Measurements from ENCODE around the gene CLDN5.

The CLDN5 gene

GRCh38 chr22:19473578-19473977, 50.6 kb downstream of the CLDN5 start:
- ATAC-seq (ENCODE audit: insufficient read depth, low read depth) (no peak), DNase-seq (no peak)
- no peak overlapping the region for H2AFZ ChIP-seq (ENCODE audit: low read depth, low read length)
- H3K4me2 ChIP-seq (ENCODE audit: insufficient read depth, low read length), result no peak overlapping the region
- H4K20me1 ChIP-seq (ENCODE audit: insufficient read depth, low read length), result peaks cover 80% of the 10 kb centered on the region
- H3K4me3 ChIP-seq (ENCODE audit: low read depth in 1 of 2, low read length in 2 of 2), result no peak overlapping the region
- H3K79me2 ChIP-seq (ENCODE audit: insufficient read depth, low read length), result peaks cover 84% of the 10 kb centered on the region
- TF ChIP-seq, protein P1, sequence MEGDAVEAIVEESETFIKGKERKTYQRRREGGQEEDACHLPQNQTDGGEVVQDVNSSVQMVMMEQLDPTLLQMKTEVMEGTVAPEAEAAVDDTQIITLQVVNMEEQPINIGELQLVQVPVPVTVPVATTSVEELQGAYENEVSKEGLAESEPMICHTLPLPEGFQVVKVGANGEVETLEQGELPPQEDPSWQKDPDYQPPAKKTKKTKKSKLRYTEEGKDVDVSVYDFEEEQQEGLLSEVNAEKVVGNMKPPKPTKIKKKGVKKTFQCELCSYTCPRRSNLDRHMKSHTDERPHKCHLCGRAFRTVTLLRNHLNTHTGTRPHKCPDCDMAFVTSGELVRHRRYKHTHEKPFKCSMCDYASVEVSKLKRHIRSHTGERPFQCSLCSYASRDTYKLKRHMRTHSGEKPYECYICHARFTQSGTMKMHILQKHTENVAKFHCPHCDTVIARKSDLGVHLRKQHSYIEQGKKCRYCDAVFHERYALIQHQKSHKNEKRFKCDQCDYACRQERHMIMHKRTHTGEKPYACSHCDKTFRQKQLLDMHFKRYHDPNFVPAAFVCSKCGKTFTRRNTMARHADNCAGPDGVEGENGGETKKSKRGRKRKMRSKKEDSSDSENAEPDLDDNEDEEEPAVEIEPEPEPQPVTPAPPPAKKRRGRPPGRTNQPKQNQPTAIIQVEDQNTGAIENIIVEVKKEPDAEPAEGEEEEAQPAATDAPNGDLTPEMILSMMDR (IDR thresholded peaks at IDR 0.05; ENCODE audit: borderline replicate concordance, extremely low read depth, low read length, poor library complexity, severe bottlenecking), result no peak
- no peak for TF ChIP-seq EZH2 (IDR thresholded peaks at IDR 0.05; ENCODE audit: borderline replicate concordance, low read depth, low read length, severe bottlenecking)
- H3K9me3 ChIP-seq (ENCODE audit: insufficient read depth, low read length, severe bottlenecking), result no peaks in the 10 kb centered on the region
- H3K9ac ChIP-seq (ENCODE audit: low read depth, low read length), result no peak overlapping the region
- peaks cover 77% of the 10 kb centered on the region for H3K36me3 ChIP-seq (ENCODE audit: insufficient read depth, low read length)
- peaks cover 22% of the 10 kb centered on the region for H3K4me1 ChIP-seq (ENCODE audit: insufficient read depth, low read length)
- H3K27ac ChIP-seq (ENCODE audit: low read length), result no peak overlapping the region
- no peaks in the 10 kb centered on the region for H3K27me3 ChIP-seq (ENCODE audit: insufficient read depth, low read length, poor library complexity)

Measured in DND-41 (cell line).